Caco-2 (cell line): ENCODE data around the gene YLPM1. TPM values are rescaled to one million over a fixed set of nuclear protein-coding genes. Genes with fewer than 3 reads are reported as not detected.
A peak's percentile ranks its signal among the peaks of the same experiment; 100 is the strongest.

Experiments
- BruUV-seq: library from RNA; stranded (reverse); fragments of 400-500 nt; replicated peaks from 2 replicates; lab custom pipeline; 2021; lab: Mats Ljungman, UMichigan
- CTCF ChIA-PET: fragments of 300-600 bp; sonication (Branson Sonifier 250); formaldehyde crosslinking; loops from one replicate; lab custom pipeline; 2022; ENCODE audit warnings: antibody characterized with exemption; lab: Charles Lee
- POLR2A ChIA-PET: fragments of 300-600 bp; sonication (Branson Sonifier 250); formaldehyde crosslinking; loops from one replicate; lab custom pipeline; 2022; ENCODE audit warnings: antibody characterized with exemption; lab: Charles Lee
- DNase-seq, 2 experiments: peaks; one replicate each; pipeline versions ENCODE4 v3.0.0 to v3.0.0-alpha.2; 2020 to 2022
- H3K27me3 ChIP-seq: replicated peaks from 2 replicates; pipeline ENCODE4 v1.6.0; 2011; ENCODE audit warnings: low read length; ENCODE audit not compliant: control insufficient read depth, insufficient read depth
- H3K36me3 ChIP-seq: 2 replicates; pipeline ENCODE4 v1.5.1; 2011; ENCODE audit warnings: low read length; ENCODE audit not compliant: control insufficient read depth, insufficient read depth
- H3K4me1 ChIP-seq: fragments of 250-450 bp; sonication (Bioruptor Pico); 2 replicates; pipeline ENCODE4 v1.5.1; 2020; ENCODE audit warnings: mild to moderate bottlenecking
- H3K4me3 ChIP-seq: 2 replicates; pipeline ENCODE4 v1.5.1; 2011; ENCODE audit warnings: low read depth, mild to moderate bottlenecking, control low read depth, low read length
- H3K9me3 ChIP-seq: fragments of 250-450 bp; sonication (Bioruptor Pico); 2 replicates; pipeline ENCODE4 v1.5.1; 2020; ENCODE audit warnings: mild to moderate bottlenecking, moderate library complexity
- H3K27ac Mint-ChIP-seq: one replicate; pipeline ENCODE4 v1.8.0; 2022; ENCODE audit warnings: mixed read lengths; ENCODE audit not compliant: unreplicated experiment
- H3K27me3 Mint-ChIP-seq: one replicate; pipeline ENCODE4 v1.8.0; 2022; ENCODE audit warnings: mixed read lengths; ENCODE audit not compliant: insufficient read depth, unreplicated experiment
- H3K36me3 Mint-ChIP-seq: one replicate; pipeline ENCODE4 v1.8.0; 2022; ENCODE audit warnings: mild to moderate bottlenecking, mixed read lengths; ENCODE audit not compliant: insufficient read depth, unreplicated experiment
- H3K4me1 Mint-ChIP-seq: one replicate; pipeline ENCODE4 v1.8.0; 2022; ENCODE audit warnings: low read depth, mixed read lengths; ENCODE audit not compliant: unreplicated experiment
- H3K4me3 Mint-ChIP-seq: one replicate; pipeline ENCODE4 v1.8.0; 2022; ENCODE audit warnings: mild to moderate bottlenecking, moderate library complexity, mixed read lengths; ENCODE audit not compliant: unreplicated experiment
- H3K9me3 Mint-ChIP-seq: one replicate; pipeline ENCODE4 v1.8.0; 2022; ENCODE audit warnings: mixed read lengths; ENCODE audit not compliant: unreplicated experiment
- CTCF ChIP-seq, 2 experiments: fragments of 200-600 bp in 1 of 2; IDR thresholded peaks; 1 replicate in 1 of 2; 2 replicates in 1 of 2; pipeline versions ENCODE4 v1.5.1 to v1.8.0; 2011 to 2022; ENCODE audit warnings: antibody characterized with exemption in 1 of 2, control low read depth in 1 of 2, inconsistent platforms in 1 of 2, low read depth in 1 of 2, low read length in 1 of 2, mild to moderate bottlenecking in 1 of 2, moderate library complexity in 1 of 2; ENCODE audit not compliant: insufficient read depth in 1 of 2, severe bottlenecking in 1 of 2, unreplicated experiment in 1 of 2
- intact Hi-C: fragments of 100-400 bp; cut with micrococcal nuclease; formaldehyde crosslinking; loops from one replicate; pipeline ENCODE4 v1.10.0; 2022; ENCODE audit not compliant: unreplicated experiment
- total RNA-seq: library from RNA; stranded (reverse); gene quantifications from 2 replicates; pipeline ENCODE4 v1.2.3, GENCODE V29; 2022

The YLPM1 gene
- total RNA-seq, 1 experiment from 2014 or later, result 65.0 TPM

- Mint-ChIP-seq H3K4me1 (peaks cover 14% of the 10 kb centered on the region), H3K4me3 (no peak overlapping the region), H3K27ac (peak overlapping the region; percentile 38), H3K27me3 (no peaks in the 10 kb centered on the region), H3K36me3 (peaks cover 13% of the 10 kb centered on the region), H3K9me3 (no peaks in the 10 kb centered on the region)
- ChIA-PET POLR2A (no interaction called here), CTCF (no interaction called here)
- no peaks in the 10 kb centered on the region for H3K27me3 ChIP-seq
- intact Hi-C loops, result no loop called here
- peak in 1 of 2 experiments; percentile 30 for TF ChIP-seq CTCF (IDR thresholded peaks at IDR 0.05; ENCODE audit: insufficient read depth in 1 of 2, low read depth in 1 of 2, low read length in 1 of 2, severe bottlenecking in 1 of 2, unreplicated experiment in 1 of 2)
- peak in 1 of 2 experiments; percentile 6 for DNase-seq
- no peak overlapping the region for H3K4me3 ChIP-seq
- no peaks in the 10 kb centered on the region; the same call in 1 of the 2 replicates for H3K36me3 ChIP-seq
- H3K4me1 ChIP-seq, result no peaks in the 10 kb centered on the region
- H3K9me3 ChIP-seq, result no peaks in the 10 kb centered on the region
- no TSS peak for BruUV-seq
Measured at GRCh38 chr14:74793506-74794155, 30.5 kb downstream of the YLPM1 start.

GRCh38 chr14:74794947-74795346 lies 31.8 kb downstream of the YLPM1 start:
- Mint-ChIP-seq H3K36me3 (peaks cover 18% of the 10 kb centered on the region), H3K4me1 (peaks cover 14% of the 10 kb centered on the region), H3K27me3 (no peaks in the 10 kb centered on the region), H3K4me3 (no peak overlapping the region), H3K9me3 (no peaks in the 10 kb centered on the region), H3K27ac (no peak overlapping the region)
- intact Hi-C loops, result no loop called here
- no peak for TF ChIP-seq CTCF (IDR thresholded peaks at IDR 0.05; ENCODE audit: insufficient read depth in 1 of 2, low read depth in 1 of 2, low read length in 1 of 2, severe bottlenecking in 1 of 2, unreplicated experiment in 1 of 2)
- POLR2A ChIA-PET, result no interaction called here
- BruUV-seq, result no TSS peak
- H3K36me3 ChIP-seq, result no peaks in the 10 kb centered on the region; the same call in 1 of the 2 replicates
- no peak overlapping the region for H3K4me3 ChIP-seq
- no peak for DNase-seq
- no peaks in the 10 kb centered on the region for H3K9me3 ChIP-seq
- no peaks in the 10 kb centered on the region for H3K27me3 ChIP-seq
- H3K4me1 ChIP-seq, result no peaks in the 10 kb centered on the region
- CTCF ChIA-PET, result interaction anchor here (0.5 kb wide), 1 partner anchor 1257 kb away, joined by 3 read pairs; no protein-coding TSS in a partner anchor

- CTCF ChIA-PET, result no interaction called here
- BruUV-seq, result no TSS peak
- intact Hi-C loops, result no loop called here
- H3K4me3 Mint-ChIP-seq, result no peak overlapping the region
- no peaks in the 10 kb centered on the region for H3K4me1 Mint-ChIP-seq
- POLR2A ChIA-PET, result no interaction called here
- Histone ChIP-seq H3K4me1 (no peaks in the 10 kb centered on the region), H3K9me3 (no peaks in the 10 kb centered on the region), H3K36me3 (no peaks in the 10 kb centered on the region; the same call in 1 of the 2 replicates), H3K27me3 (no peaks in the 10 kb centered on the region), H3K4me3 (no peak overlapping the region)
- H3K9me3 Mint-ChIP-seq, result no peaks in the 10 kb centered on the region
- H3K27me3 Mint-ChIP-seq, result no peaks in the 10 kb centered on the region
- DNase-seq, result no peak
- H3K27ac Mint-ChIP-seq, result no peak overlapping the region
- H3K36me3 Mint-ChIP-seq, result peaks cover 35% of the 10 kb centered on the region
- TF ChIP-seq CTCF (IDR thresholded peaks at IDR 0.05; ENCODE audit: insufficient read depth in 1 of 2, low read depth in 1 of 2, low read length in 1 of 2, severe bottlenecking in 1 of 2, unreplicated experiment in 1 of 2), result no peak
Measured at GRCh38 chr14:74799765-74800164, 36.6 kb downstream of the YLPM1 start.
